Vagina (tissue), 2 donors: ENCODE data around the gene PODXL. TPM values are rescaled to one million over a fixed set of nuclear protein-coding genes. Genes with fewer than 3 reads are reported as not detected.

Experiments
- DNase-seq, 2 donors: peaks; one replicate each; pipeline ENCODE4 v3.0.0-alpha.2; 2017; ENCODE audit errors: extremely low spot score in 2 of 2
- H3K27ac ChIP-seq: fragments of 200-600 bp; sonication (generic); one replicate; pipeline ENCODE4 v1.5.1; 2019
- H3K27me3 ChIP-seq: fragments of 200-600 bp; sonication (generic); one replicate; pipeline ENCODE4 v1.5.1; 2019
- H3K36me3 ChIP-seq, 2 donors: fragments of 200-600 bp; sonication (generic); one replicate each; pipeline ENCODE4 v1.5.1; 2017 to 2019
- H3K4me1 ChIP-seq: fragments of 200-600 bp; sonication (generic); one replicate; pipeline ENCODE4 v1.5.1; 2019
- H3K4me3 ChIP-seq, 2 donors: fragments of 200-600 bp; sonication (generic); 1 replicate in 1 of 2; 2 replicates in 1 of 2; pipeline ENCODE4 v1.5.1; 2016 to 2019
- H3K9me3 ChIP-seq: fragments of 200-600 bp; sonication (generic); one replicate; pipeline ENCODE4 v1.5.1; 2019
- POLR2A ChIP-seq, 2 donors: fragments of 450-650 bp; IDR thresholded peaks; one replicate each; pipeline ENCODE4 v1.6.1; 2017; ENCODE audit warnings: antibody characterized with exemption in 2 of 2, mild to moderate bottlenecking in 2 of 2, moderate library complexity in 2 of 2
- POLR2AphosphoS5 ChIP-seq, 2 donors: sonication (generic); formaldehyde crosslinking; IDR thresholded peaks; one replicate each; pipeline ENCODE4 v1.9.0; 2017; ENCODE audit warnings: antibody characterized with exemption in 2 of 2, mild to moderate bottlenecking in 2 of 2, low read depth in 1 of 2; ENCODE audit not compliant: insufficient read depth in 1 of 2
- intact Hi-C: fragments of 100-400 bp; cut with DNase I; formaldehyde crosslinking; loops from one replicate; pipeline ENCODE4 v1.15.1; 2023
- total RNA-seq: library from RNA; depleted of rRNA; stranded (reverse); fragments of >200 nt; gene quantifications from one replicate; pipeline ENCODE4 v1.2.3, GENCODE V29; 2016
- TF ChIP-seq, protein P1 (sequence below), 3 experiments: fragments of 450-650 bp in 2 of 3; fragments of 200-600 bp in 1 of 3; sonication (generic) in 1 of 3; IDR thresholded peaks; one replicate each; pipeline ENCODE4 v1.5.1; 2017 to 2019; ENCODE audit warnings: antibody characterized with exemption in 3 of 3, mild to moderate bottlenecking in 2 of 3, moderate library complexity in 2 of 3

Gene PODXL
- total RNA-seq, 1 donor from 2014 or later: 26.0 TPM

DNA sequence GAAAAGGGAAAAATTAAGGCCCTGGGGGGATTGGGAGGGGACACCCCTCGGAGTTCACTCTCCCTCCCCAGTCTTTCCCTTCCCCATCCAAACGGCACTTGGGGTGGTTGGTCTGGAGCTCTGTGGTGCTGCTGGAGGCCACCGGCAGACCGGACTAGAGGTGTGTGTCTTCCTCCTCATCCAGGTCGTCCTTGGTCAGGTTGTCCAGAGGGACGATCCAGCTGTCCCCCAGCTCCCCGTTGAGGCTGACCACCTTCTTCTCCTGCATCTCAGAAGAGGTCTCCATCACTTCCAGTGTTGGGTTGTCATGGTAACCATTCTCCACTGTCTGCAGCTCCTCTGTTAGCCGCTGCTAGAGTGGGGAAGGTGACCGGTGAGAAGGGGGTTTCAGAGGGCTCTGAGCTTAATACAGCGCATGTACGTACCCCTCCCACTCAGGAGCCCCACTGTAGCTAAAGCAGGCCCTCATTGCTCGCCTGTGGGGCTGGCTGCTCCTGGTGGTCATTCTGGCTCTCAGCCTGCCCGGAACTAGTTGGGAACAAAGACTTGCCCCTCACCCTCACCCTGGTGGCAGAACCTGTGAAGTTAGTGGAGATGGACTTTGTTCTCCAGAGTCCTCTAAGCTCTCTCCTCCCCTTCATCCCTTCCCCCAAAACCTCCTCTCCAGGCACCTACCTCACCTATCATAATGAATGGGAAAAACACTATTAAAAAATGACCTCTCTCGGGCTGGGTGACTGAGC lies 52.1 kb downstream of the PODXL start:
- H3K27ac ChIP-seq: no peak overlapping the region
- H3K9me3 ChIP-seq: no peaks in the 10 kb centered on the region
- H3K36me3 ChIP-seq: no peaks in the 10 kb centered on the region
- no peak for DNase-seq
- TF ChIP-seq POLR2A (IDR thresholded peaks at IDR 0.05): no peak
- TF ChIP-seq, protein P1, sequence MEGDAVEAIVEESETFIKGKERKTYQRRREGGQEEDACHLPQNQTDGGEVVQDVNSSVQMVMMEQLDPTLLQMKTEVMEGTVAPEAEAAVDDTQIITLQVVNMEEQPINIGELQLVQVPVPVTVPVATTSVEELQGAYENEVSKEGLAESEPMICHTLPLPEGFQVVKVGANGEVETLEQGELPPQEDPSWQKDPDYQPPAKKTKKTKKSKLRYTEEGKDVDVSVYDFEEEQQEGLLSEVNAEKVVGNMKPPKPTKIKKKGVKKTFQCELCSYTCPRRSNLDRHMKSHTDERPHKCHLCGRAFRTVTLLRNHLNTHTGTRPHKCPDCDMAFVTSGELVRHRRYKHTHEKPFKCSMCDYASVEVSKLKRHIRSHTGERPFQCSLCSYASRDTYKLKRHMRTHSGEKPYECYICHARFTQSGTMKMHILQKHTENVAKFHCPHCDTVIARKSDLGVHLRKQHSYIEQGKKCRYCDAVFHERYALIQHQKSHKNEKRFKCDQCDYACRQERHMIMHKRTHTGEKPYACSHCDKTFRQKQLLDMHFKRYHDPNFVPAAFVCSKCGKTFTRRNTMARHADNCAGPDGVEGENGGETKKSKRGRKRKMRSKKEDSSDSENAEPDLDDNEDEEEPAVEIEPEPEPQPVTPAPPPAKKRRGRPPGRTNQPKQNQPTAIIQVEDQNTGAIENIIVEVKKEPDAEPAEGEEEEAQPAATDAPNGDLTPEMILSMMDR (IDR thresholded peaks at IDR 0.05): no peak
- no peak for TF ChIP-seq POLR2AphosphoS5 (IDR thresholded peaks at IDR 0.05; ENCODE audit: insufficient read depth in 1 of 2, low read depth in 1 of 2)
- no peaks in the 10 kb centered on the region for H3K27me3 ChIP-seq
- intact Hi-C loops: no loop called here
- no peak overlapping the region for H3K4me3 ChIP-seq
- peaks cover 23% of the 10 kb centered on the region for H3K4me1 ChIP-seq

DNA sequence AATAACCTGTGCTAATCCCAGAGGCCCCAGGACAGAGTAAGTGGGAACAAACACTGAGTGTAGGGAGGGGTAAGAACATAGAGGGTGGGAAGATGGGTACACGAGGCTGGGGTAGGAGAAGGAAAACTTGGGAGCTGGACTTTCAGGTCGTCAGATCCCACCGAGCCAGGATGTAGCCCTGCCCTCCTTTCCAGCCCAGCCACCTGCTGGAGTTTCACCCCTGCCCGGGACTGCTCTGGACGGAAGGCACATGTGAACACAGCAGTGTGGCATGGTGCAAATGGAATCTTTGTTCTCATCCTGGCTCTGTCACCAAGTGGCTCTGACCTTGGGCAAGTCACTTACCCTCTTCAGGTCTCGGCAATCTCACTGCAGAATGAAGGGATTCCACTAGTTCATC lies 52.8 kb downstream of the PODXL start:
- DNase-seq: no peak
- H3K36me3 ChIP-seq: no peaks in the 10 kb centered on the region
- peak overlapping the region; percentile 16 for H3K27ac ChIP-seq
- H3K4me3 ChIP-seq: no peak overlapping the region
- peaks cover 23% of the 10 kb centered on the region for H3K4me1 ChIP-seq
- no peaks in the 10 kb centered on the region for H3K27me3 ChIP-seq
- intact Hi-C loops: no loop called here
- no peaks in the 10 kb centered on the region for H3K9me3 ChIP-seq
- TF ChIP-seq, protein P1 (IDR thresholded peaks at IDR 0.05): no peak
- TF ChIP-seq POLR2AphosphoS5 (IDR thresholded peaks at IDR 0.05; ENCODE audit: insufficient read depth in 1 of 2, low read depth in 1 of 2) (no peak), POLR2A (IDR thresholded peaks at IDR 0.05) (no peak)

GRCh38 chr7:131502810-131503508 lies 53.5 kb downstream of the PODXL start:
- peak overlapping the region; percentile 16 for H3K27ac ChIP-seq
- DNase-seq: no peak
- H3K36me3 ChIP-seq: no peaks in the 10 kb centered on the region
- H3K4me1 ChIP-seq: peaks cover 17% of the 10 kb centered on the region
- TF ChIP-seq POLR2A (IDR thresholded peaks at IDR 0.05) (no peak), POLR2AphosphoS5 (IDR thresholded peaks at IDR 0.05; ENCODE audit: insufficient read depth in 1 of 2, low read depth in 1 of 2) (peak; percentile 5 to 34)
- TF ChIP-seq, protein P1 (IDR thresholded peaks at IDR 0.05): no peak
- H3K27me3 ChIP-seq: no peaks in the 10 kb centered on the region
- intact Hi-C loops: no loop called here
- H3K9me3 ChIP-seq: no peaks in the 10 kb centered on the region
- no peak overlapping the region for H3K4me3 ChIP-seq

- H3K9me3 ChIP-seq: no peaks in the 10 kb centered on the region
- DNase-seq: no peak
- H3K36me3 ChIP-seq: no peaks in the 10 kb centered on the region
- H3K4me3 ChIP-seq: no peak overlapping the region
- peaks cover 16% of the 10 kb centered on the region for H3K4me1 ChIP-seq
- intact Hi-C loops: no loop called here
- no peak for TF ChIP-seq POLR2AphosphoS5 (IDR thresholded peaks at IDR 0.05; ENCODE audit: insufficient read depth in 1 of 2, low read depth in 1 of 2)
- no peak for TF ChIP-seq POLR2A (IDR thresholded peaks at IDR 0.05)
- TF ChIP-seq, protein P1 (IDR thresholded peaks at IDR 0.05): no peak
- H3K27me3 ChIP-seq: no peaks in the 10 kb centered on the region
- H3K27ac ChIP-seq: no peak overlapping the region
Measured at GRCh38 chr7:131501930-131502685, 54.3 kb downstream of the PODXL start.
